ENCODE data around the gene RPL22. TPM values are rescaled to one million over a fixed set of nuclear protein-coding genes. Genes with fewer than 3 reads are reported as not detected.
A peak's percentile ranks its signal among the peaks of the same experiment; 100 is the strongest.

The RPL22 gene
- total and polyA plus RNA-seq, 11 donors = 63.6 to 353 (median 241) TPM

GRCh38 chr1:6167391-6168303, 31.7 kb downstream of the RPL22 start:
- peak in 1 of 5 donors; percentile 48 for DNase-seq
- ATAC-seq = peak in 1 of 4 donors; percentile 67
- Histone ChIP-seq H3K27ac (no peak overlapping the region), H3K4me3 (no peak overlapping the region), H3K36me3 (no peaks in the 10 kb centered on the region), H3K9me3 (no peaks in the 10 kb centered on the region), H3K4me1 (no peaks in the 10 kb centered on the region), H3K27me3 (peaks cover 0 to 38% (median 0%) of the 10 kb centered on the region in 9 donors)
- no peak for TF ChIP-seq CTCF (IDR thresholded peaks at IDR 0.05)
- TF ChIP-seq POLR2A (IDR thresholded peaks at IDR 0.05) = no peak
- intact Hi-C loops (cut with DNase I) = loop anchor here in 1 of 10 donors (5.0 kb wide), 1 partner anchor 45 kb away; no protein-coding TSS in a partner anchor
- 65 to 75% (median 71%) methylated on average over 27 to 34 of the region's 34 CpGs for WGBS, 4 donors

- DNase-seq = peak in 1 of 5 donors; percentile 47
- no peak for TF ChIP-seq POLR2A (IDR thresholded peaks at IDR 0.05)
- no peak for TF ChIP-seq CTCF (IDR thresholded peaks at IDR 0.05)
- ATAC-seq = no peak
- H3K27me3 ChIP-seq = peaks cover 0 to 34% (median 0%) of the 10 kb centered on the region in 9 donors
- no peak overlapping the region for H3K27ac ChIP-seq
- WGBS, 4 donors = 75 to 85% (median 81%) methylated on average over 8 to 19 of the region's 19 CpGs
- H3K4me3 ChIP-seq = no peak overlapping the region
- H3K9me3 ChIP-seq = no peaks in the 10 kb centered on the region
- H3K4me1 ChIP-seq = no peaks in the 10 kb centered on the region
- H3K36me3 ChIP-seq = no peaks in the 10 kb centered on the region
- intact Hi-C loops (cut with DNase I) = loop anchor here in 1 of 10 donors (5.0 kb wide), 1 partner anchor 45 kb away; no protein-coding TSS in a partner anchor
Measured at GRCh38 chr1:6166655-6167390, 32.6 kb downstream of the RPL22 start.

GRCh38 chr1:6166221-6166620, 33.2 kb downstream of the RPL22 start:
- WGBS, 4 donors = 61 to 81% (median 66%) methylated on average over 5 to 10 of the region's 10 CpGs
- peak in 1 of 5 donors; percentile 34 for DNase-seq

More at GRCh38 chr1:6166221-6166620, 33.2 kb downstream of the RPL22 start:
- ATAC-seq = no peak
- peaks cover 0 to 36% (median 0%) of the 10 kb centered on the region in 9 donors for H3K27me3 ChIP-seq
- no peaks in the 10 kb centered on the region for H3K36me3 ChIP-seq
- no peak overlapping the region for H3K4me3 ChIP-seq
- H3K27ac ChIP-seq = no peak overlapping the region
- TF ChIP-seq POLR2A (IDR thresholded peaks at IDR 0.05) (no peak), CTCF (IDR thresholded peaks at IDR 0.05) (no peak)
- H3K9me3 ChIP-seq = no peaks in the 10 kb centered on the region
- no peaks in the 10 kb centered on the region for H3K4me1 ChIP-seq
- intact Hi-C loops (cut with DNase I) = loop anchor here in 1 of 10 donors (5.0 kb wide), 1 partner anchor 44 kb away; no protein-coding TSS in a partner anchor

All from heart left ventricle (tissue), 16 donors.